ENCODE data around the gene ACAD11.
"Not testable (repeated sequence)": the region's sequence is repeated elsewhere in the genome, so short reads cannot be mapped to it uniquely, and the experiment has no call there.

ACAD11 gene

DNA sequence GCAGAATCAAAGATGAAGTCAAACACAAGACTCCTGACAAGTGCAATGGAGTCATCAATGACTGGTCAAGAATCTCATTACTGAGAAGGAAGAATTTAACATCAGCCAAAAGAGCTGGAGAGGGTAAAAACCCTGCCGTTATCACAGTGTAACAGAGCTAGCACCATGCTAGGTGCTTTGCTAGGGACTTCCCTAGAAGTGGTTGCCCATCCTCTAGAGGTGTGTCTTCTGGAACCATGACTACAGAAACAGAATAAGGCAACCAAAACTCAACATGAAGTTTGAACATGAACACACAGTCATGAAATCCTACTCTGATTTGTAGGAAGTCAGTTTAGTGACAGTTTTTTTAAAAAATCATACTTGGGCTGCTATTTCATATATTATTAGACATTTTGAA, 9.5 kb downstream of the ACAD11 start:
- no peak for DNase-seq

DNA sequence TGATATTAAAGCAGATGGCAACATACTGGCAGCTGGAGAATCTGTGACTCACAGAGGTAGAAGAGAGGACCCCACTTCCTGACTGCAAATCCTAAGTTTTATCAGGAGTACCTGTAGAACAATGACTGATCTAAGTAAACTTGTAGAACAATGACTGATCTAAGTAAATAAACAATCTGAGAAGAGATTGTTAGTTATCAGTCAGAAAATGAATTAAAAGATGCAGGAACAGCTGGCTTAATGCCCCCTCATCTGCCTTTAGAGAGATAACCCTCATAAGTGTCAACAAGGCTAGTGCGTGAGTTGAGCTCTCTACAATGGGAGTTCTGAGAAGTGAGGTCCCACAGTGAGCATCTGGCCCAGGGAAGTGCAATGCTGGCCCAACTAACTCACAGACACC, 14.6 kb downstream of the ACAD11 start:
- no peak for DNase-seq

GRCh38 chr3:132643366-132643765, 16.2 kb downstream of the ACAD11 start:
- no peak for DNase-seq

DNA sequence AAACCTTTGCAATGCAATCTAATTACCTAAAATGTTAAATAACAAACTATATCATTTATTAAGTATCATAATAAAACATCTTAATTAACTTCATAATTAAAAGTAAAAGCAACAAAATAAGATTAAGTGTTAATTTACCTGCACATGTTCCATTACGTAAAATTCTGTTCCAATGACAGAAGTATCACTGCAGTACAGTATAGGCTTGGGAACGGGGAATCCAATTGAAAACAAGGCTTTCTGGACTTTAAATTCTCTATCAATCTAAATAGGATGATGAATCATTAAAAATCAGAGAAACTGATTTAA, 17.1 kb downstream of the ACAD11 start:
- DNase-seq, result no peak

- DNase-seq, result peak in 1 of 5 experiments; percentile 29
Measured at GRCh38 chr3:132641837-132642538, 17.6 kb downstream of the ACAD11 start.

- not testable (repeated sequence) for DNase-seq
Measured at GRCh38 chr3:132641427-132641826, 18.2 kb downstream of the ACAD11 start.

- no peak for DNase-seq
Measured at GRCh38 chr3:132638706-132639105, 20.9 kb downstream of the ACAD11 start.

GRCh38 chr3:132637590-132637989, 22.0 kb downstream of the ACAD11 start:
- no peak for DNase-seq

- DNase-seq, result no peak
Measured at GRCh38 chr3:132635052-132635451, 24.6 kb downstream of the ACAD11 start.

DNA sequence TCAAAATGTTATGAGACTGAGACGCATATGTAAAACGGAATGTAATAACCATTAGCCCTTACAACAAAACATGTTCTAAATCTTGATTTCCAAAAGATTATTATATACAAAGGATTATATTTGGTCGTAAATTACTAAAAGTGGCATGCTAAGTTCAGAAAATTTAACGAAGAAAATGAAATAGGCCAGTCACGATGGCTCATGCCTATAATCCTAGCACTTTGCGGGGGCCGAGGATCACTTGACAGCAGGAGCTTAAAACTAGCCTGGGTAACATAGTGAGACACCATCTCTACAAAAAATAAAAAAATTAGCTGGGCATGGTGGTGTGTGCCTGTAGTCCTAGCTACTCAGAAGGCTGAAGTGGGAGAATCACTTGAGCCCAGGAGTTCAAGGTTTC, 29.0 kb downstream of the ACAD11 start:
- no peak for DNase-seq

DNA sequence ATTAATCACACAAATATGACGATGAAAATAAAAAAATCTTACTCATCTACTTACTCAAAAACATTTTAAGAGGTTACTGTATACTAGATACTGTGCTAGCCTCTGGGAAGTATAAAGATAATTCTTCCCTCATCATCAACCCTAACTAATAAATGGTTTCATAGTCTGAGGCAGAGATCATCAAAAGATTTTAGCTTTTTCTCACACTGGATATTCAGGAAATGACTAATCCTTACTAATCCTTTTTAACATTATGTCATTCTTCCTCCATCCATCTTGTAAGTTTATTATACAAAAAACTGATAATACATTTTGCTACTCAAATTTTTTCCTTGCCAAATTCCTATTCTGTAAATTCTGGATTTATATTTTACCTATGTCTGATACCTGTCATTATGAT, 29.7 kb downstream of the ACAD11 start:
- no peak for DNase-seq

- DNase-seq, result no peak
Measured at GRCh38 chr3:132628157-132628556, 31.5 kb downstream of the ACAD11 start.

DNA sequence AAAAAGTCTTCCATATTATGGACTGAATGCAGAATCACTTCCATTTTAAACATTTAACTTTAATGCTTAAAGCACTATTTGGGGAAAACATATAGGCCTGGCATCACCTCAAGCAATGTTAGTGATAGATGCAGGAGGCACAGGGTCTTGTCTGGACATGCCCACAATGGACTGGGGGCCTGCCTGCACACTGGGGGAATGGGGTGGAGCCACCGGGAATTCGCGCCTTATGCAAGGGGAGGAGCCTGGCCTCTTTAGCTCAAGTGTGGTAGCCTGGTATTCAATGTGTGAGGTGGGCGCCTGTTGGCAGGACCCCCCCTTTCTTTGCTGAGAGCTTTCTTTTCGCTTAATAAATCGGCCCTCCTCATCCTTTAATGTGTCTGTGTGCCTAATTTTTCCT, 32.7 kb downstream of the ACAD11 start:
- no peak for DNase-seq

- DNase-seq, result no peak
Measured at GRCh38 chr3:132625613-132626012, 34.0 kb downstream of the ACAD11 start.

- no peak for DNase-seq
Measured at GRCh38 chr3:132624790-132625189, 34.8 kb downstream of the ACAD11 start.

DNA sequence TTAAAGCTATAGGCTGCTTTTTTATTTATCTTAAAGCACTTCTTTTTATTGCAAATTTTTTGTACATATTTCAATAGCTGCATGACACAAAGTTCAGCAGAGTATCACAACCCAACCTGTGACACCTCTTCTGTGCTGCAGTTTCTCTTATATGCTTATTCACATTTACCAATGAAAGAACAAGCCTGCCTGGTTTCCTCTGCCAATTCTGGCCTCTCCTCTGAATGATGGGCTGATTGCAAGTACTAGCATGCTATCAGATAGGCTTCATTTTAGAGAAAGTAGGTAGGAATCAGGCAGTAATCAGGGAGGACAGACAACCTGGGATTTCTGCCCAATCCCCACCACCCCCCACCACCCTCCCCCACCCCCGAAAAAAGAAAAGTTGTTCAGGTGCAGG, 36.0 kb downstream of the ACAD11 start:
- DNase-seq, result no peak

GRCh38 chr3:132622761-132623160, 36.8 kb downstream of the ACAD11 start:
- no peak for DNase-seq

DNA sequence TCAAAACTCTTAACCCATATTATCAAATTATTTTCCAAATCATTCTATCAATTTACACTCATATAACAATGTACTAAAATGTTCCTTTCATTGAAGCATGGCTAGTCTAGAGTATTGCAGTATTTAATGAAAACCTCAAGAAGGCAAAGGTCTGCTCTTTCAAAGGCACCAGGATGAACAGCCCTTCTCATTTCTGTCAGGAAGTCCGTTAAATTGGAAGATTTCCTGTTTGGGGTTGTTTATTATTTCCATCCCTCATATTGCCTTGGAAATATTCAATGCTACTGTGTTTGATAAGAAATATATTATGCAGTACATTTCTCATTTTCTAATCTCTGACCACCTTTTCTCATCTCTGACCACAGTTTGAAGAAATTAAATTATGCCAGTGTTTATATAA, 37.5 kb downstream of the ACAD11 start:
- DNase-seq, result no peak

- no peak for DNase-seq
Measured at GRCh38 chr3:132616780-132617179, 42.8 kb downstream of the ACAD11 start.

DNA sequence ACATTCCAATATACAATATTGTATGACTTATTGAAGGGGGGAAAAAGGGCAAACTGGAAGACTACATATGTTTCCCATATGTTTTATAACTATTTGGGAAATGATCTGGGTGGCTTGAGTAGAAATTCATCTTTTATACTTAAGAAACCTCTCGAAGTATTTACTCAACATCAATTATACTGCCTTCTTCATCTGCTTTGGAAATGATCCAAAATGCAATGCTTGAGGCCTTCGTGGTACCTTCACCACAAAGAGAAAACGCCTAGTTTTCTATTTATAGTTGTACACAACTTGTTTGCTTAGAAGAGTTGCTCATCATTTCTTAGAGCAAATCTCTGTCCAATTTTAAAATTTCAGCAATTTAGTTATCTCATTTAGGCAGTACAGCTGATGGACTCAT, 43.7 kb downstream of the ACAD11 start:
- DNase-seq, result no peak

DNA sequence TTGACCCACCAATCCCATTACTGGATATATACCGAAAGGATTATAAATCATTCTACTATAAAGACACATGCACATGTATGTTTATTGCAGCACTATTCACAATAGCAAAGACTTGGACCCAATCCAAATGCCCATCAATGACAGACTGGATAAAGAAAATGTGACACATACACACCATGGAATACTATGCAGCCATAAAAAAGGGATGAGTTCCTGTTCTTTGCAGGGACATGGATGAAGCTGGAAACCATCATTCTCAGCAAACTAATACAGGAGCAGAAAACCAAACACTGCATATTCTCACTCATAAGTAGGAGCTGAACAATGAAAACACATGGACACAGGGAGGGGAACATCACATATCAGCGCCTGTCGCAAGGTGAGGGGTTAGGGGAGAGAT, 44.3 kb downstream of the ACAD11 start:
- DNase-seq, result not testable (repeated sequence)

DNA sequence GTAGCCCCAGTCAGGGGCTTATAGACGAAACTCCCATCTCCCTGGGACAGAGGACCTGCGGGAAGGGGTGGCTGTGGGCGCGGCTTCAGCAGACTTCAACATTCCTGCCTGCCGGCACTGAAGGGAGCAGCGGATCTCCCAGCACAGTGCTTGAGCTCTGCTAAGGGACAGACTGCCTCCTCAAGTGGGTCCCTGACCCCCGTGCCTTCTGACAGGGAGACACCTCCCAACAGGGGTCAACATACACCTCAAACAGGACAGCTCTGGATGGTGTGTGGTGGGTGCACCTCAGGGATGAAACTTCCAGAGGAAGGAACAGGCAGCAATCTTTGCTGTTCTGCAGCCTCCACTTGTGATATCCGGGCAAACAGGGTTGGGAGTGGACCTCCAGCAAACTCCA, 53.0 kb downstream of the ACAD11 start:
- not testable (repeated sequence) for DNase-seq

- DNase-seq, result no peak
Measured at GRCh38 chr3:132606085-132606484, 53.5 kb downstream of the ACAD11 start.

GRCh38 chr3:132605374-132605792, 54.2 kb downstream of the ACAD11 start:
- no peak for DNase-seq

- DNase-seq, result not testable (repeated sequence)
Measured at GRCh38 chr3:132600614-132601013, 59.0 kb downstream of the ACAD11 start.

Measured in T-helper 2 cell (primary cell).